Loucy (cell line): ENCODE data around the gene ZNF235.

ENCODE experiments used
- CTCF ChIP-seq: fragments of 200-600 bp; sonication (generic); conservative IDR thresholded peaks from 2 replicates; pipeline ENCODE4 v1.5.1; 2014; ENCODE audit warnings: mild to moderate bottlenecking, antibody characterized with exemption, low read length
- EZH2phosphoT487 ChIP-seq: fragments of 200-600 bp; IDR thresholded peaks from 2 replicates; pipeline ENCODE4 v1.6.1; 2018; ENCODE audit warnings: antibody characterized with exemption, mild to moderate bottlenecking, moderate library complexity, borderline replicate concordance

- no peak for TF ChIP-seq CTCF
- TF ChIP-seq EZH2phosphoT487 = no peak
Measured at GRCh38 chr19:44313231-44313630, 8.4 kb upstream of the ZNF235 start.
